H1 (cell line): ENCODE data around the gene DCUN1D2. TPM values are rescaled to one million over a fixed set of nuclear protein-coding genes. Genes with fewer than 3 reads are reported as not detected.

Source experiments
- CTCF ChIA-PET: fragments of 300-600 bp; sonication (Branson Sonifier 250); formaldehyde crosslinking; loops from one replicate; lab custom pipeline; 2021; ENCODE audit not compliant: partially characterized antibody; lab: Charles Lee
- POLR2A ChIA-PET: fragments of 300-600 bp; sonication (Branson Sonifier 250); formaldehyde crosslinking; loops from one replicate; lab custom pipeline; 2021; ENCODE audit warnings: inconsistent platforms; ENCODE audit not compliant: partially characterized antibody; lab: Charles Lee
- DNase-seq, 2 experiments: peaks; one replicate each; pipeline versions ENCODE4 v3.0.0 to v3.0.0-alpha.2; 2010 to 2022; ENCODE audit warnings: low spot score in 2 of 2, low read depth in 1 of 2, mixed read lengths in 1 of 2
- FAIRE-seq: peaks from 2 replicates; lab custom pipeline; 2011; peaks lifted over from hg19 to GRCh38; lab: Jason Lieb, UNC
- H2AFZ ChIP-seq: 2 replicates; pipeline ENCODE4 v1.8.1; 2012; ENCODE audit warnings: low read length, inconsistent platforms
- H2AK5ac ChIP-seq: 2 replicates; pipeline ENCODE4 v1.6.1; 2013; ENCODE audit warnings: low read depth, low read length
- H2BK120ac ChIP-seq: replicated peaks from 2 replicates; pipeline ENCODE3; 2013; ENCODE audit warnings: low read depth, low read length, inconsistent platforms
- H2BK12ac ChIP-seq: 2 replicates; pipeline ENCODE4 v1.6.1; 2013; ENCODE audit warnings: low read depth, low read length
- H2BK15ac ChIP-seq: 2 replicates; pipeline ENCODE4 v1.6.1; 2013; ENCODE audit warnings: low read length
- H2BK20ac ChIP-seq: 2 replicates; pipeline ENCODE4 v1.6.1; 2013; ENCODE audit warnings: low read length
- H2BK5ac ChIP-seq: 2 replicates; pipeline ENCODE4 v1.6.1; 2013; ENCODE audit warnings: low read depth, low read length
- H3K14ac ChIP-seq: 2 replicates; pipeline ENCODE4 v1.6.1; 2013; ENCODE audit warnings: inconsistent platforms; ENCODE audit not compliant: insufficient read length
- H3K18ac ChIP-seq: 2 replicates; pipeline ENCODE4 v1.6.1; 2013; ENCODE audit warnings: low read length; ENCODE audit errors: extremely low read depth
- H3K23ac ChIP-seq: 2 replicates; pipeline ENCODE4 v1.6.1; 2013; ENCODE audit warnings: inconsistent platforms; ENCODE audit not compliant: insufficient read length
- H3K23me2 ChIP-seq: 2 replicates; pipeline ENCODE4 v1.6.1; 2013; ENCODE audit warnings: low read depth, low read length
- H3K27ac ChIP-seq: 2 replicates; pipeline ENCODE4 v1.6.1; 2011; ENCODE audit warnings: low read depth, low read length, inconsistent platforms
- H3K27me3 ChIP-seq, 4 experiments: replicated peaks in 1 of 4; 1 replicate in 1 of 4; 2 replicates in 3 of 4; pipeline versions ENCODE4 v1.6.1 to v1.8.1; 2011 to 2013; ENCODE audit warnings: low read length in 3 of 4, mild to moderate bottlenecking in 3 of 4, inconsistent platforms in 2 of 4, mixed read lengths in 2 of 4, moderate library complexity in 1 of 4; ENCODE audit not compliant: control insufficient read depth in 3 of 4, insufficient read depth in 3 of 4; ENCODE audit errors: extremely low read depth in 1 of 4
- H3K36me3 ChIP-seq, 4 experiments: 2 replicates each; pipeline versions ENCODE4 v1.6.1 to v1.8.1; 2011 to 2013; ENCODE audit warnings: mild to moderate bottlenecking in 4 of 4, low read length in 3 of 4, moderate library complexity in 2 of 4, control low read depth in 1 of 4, inconsistent platforms in 1 of 4; ENCODE audit not compliant: insufficient read depth in 4 of 4, control insufficient read depth in 2 of 4
- H3K4ac ChIP-seq: replicated peaks from 2 replicates; pipeline ENCODE3; 2013; ENCODE audit warnings: low read length, low read depth, mixed read lengths, inconsistent platforms; ENCODE audit not compliant: insufficient read length
- H3K4me1 ChIP-seq, 4 experiments: replicated peaks in 1 of 4; 1 replicate in 1 of 4; 2 replicates in 3 of 4; pipeline versions ENCODE4 v1.6.1 to v1.8.1; 2011 to 2013; ENCODE audit warnings: low read length in 3 of 4, inconsistent platforms in 2 of 4, mixed read lengths in 1 of 4; ENCODE audit not compliant: insufficient read depth in 4 of 4, control insufficient read depth in 3 of 4
- H3K4me2 ChIP-seq, 2 experiments: 2 replicates each; pipeline versions ENCODE4 v1.6.1 to v1.8.1; 2011 to 2013; ENCODE audit warnings: low read depth in 2 of 2, low read length in 2 of 2, control low read depth in 1 of 2, inconsistent platforms in 1 of 2, mild to moderate bottlenecking in 1 of 2; ENCODE audit not compliant: insufficient read depth in 1 of 2
- H3K4me3 ChIP-seq, 4 experiments: fragments of 200-600, 300-600 bp in 1 of 4; sonication (generic), shearing (Covaris generic), sonication (Bioruptor Twin) in 1 of 4; 2 replicates each; pipeline versions ENCODE4 v1.5.1 to v1.8.1; 2011 to 2016; ENCODE audit warnings: low read length in 4 of 4, low read depth in 3 of 4, control low read depth in 2 of 4, inconsistent platforms in 2 of 4, mild to moderate bottlenecking in 2 of 4, mixed read lengths in 1 of 4, moderate library complexity in 1 of 4; ENCODE audit not compliant: insufficient read depth in 2 of 4; ENCODE audit errors: extremely low read depth in 1 of 4
- H3K56ac ChIP-seq: replicated peaks from 2 replicates; pipeline ENCODE3; 2013; ENCODE audit warnings: low read depth, mild to moderate bottlenecking, mixed read lengths, low read length, inconsistent platforms; ENCODE audit not compliant: insufficient read length
- H3K79me1 ChIP-seq: 2 replicates; pipeline ENCODE4 v1.6.1; 2013; ENCODE audit warnings: low read depth, low read length, control low read depth
- H3K79me2 ChIP-seq, 2 experiments: 2 replicates each; pipeline versions ENCODE4 v1.6.1 to v1.8.1; 2012 to 2013; ENCODE audit warnings: low read length in 2 of 2, mild to moderate bottlenecking in 2 of 2, inconsistent platforms in 1 of 2; ENCODE audit not compliant: insufficient read depth in 2 of 2, control insufficient read depth in 1 of 2
- H3K9ac ChIP-seq, 4 experiments: replicated peaks in 1 of 4; 1 replicate in 1 of 4; 2 replicates in 3 of 4; pipeline versions ENCODE4 v1.6.1 to v1.8.1; 2011 to 2013; ENCODE audit warnings: low read depth in 3 of 4, low read length in 3 of 4, control low read depth in 2 of 4, mild to moderate bottlenecking in 2 of 4, moderate library complexity in 2 of 4, inconsistent platforms in 1 of 4; ENCODE audit errors: extremely low read depth in 1 of 4
- H3K9me3 ChIP-seq, 2 experiments: 2 replicates each; pipeline versions ENCODE4 v1.6.1 to v1.8.1; 2012 to 2013; ENCODE audit warnings: mild to moderate bottlenecking in 2 of 2, moderate library complexity in 2 of 2, control low read depth in 1 of 2, inconsistent platforms in 1 of 2, low read depth in 1 of 2, low read length in 1 of 2, mixed read lengths in 1 of 2; ENCODE audit not compliant: insufficient read depth in 2 of 2
- H4K20me1 ChIP-seq, 2 experiments: replicated peaks in 1 of 2; 2 replicates each; pipeline versions ENCODE3 to v1.8.1; 2011 to 2013; ENCODE audit warnings: inconsistent platforms in 2 of 2, low read length in 2 of 2, mild to moderate bottlenecking in 1 of 2; ENCODE audit not compliant: insufficient read depth in 2 of 2, control insufficient read depth in 1 of 2
- H4K5ac ChIP-seq: 2 replicates; pipeline ENCODE4 v1.6.1; 2013; ENCODE audit warnings: low read length, low read depth, mixed read lengths, inconsistent platforms; ENCODE audit not compliant: insufficient read length
- H4K8ac ChIP-seq: 2 replicates; pipeline ENCODE4 v1.8.0; 2013; ENCODE audit warnings: mild to moderate bottlenecking, moderate library complexity, low read length, inconsistent platforms; ENCODE audit not compliant: insufficient read depth; ENCODE audit errors: extremely low read depth
- H4K91ac ChIP-seq: replicated peaks from 2 replicates; pipeline ENCODE3; 2013; ENCODE audit warnings: low read length, mixed read lengths, inconsistent platforms; ENCODE audit not compliant: insufficient read length
- ASH2L ChIP-seq: fragments of 200-600, 300-600 bp; sonication (generic); IDR thresholded peaks from one replicate; pipeline ENCODE4 v1.7.1; 2017; ENCODE audit warnings: low read length
- CEBPB ChIP-seq: IDR thresholded peaks from 2 replicates; pipeline ENCODE4 v1.6.1; 2012; ENCODE audit warnings: low read depth, low read length
- CHD2 ChIP-seq: IDR thresholded peaks from 2 replicates; pipeline ENCODE4 v1.6.1; 2012; ENCODE audit warnings: low read length, improper control_type of control experiment
- CTBP2 ChIP-seq: IDR thresholded peaks from 2 replicates; pipeline ENCODE4 v1.7.0; 2011; ENCODE audit warnings: borderline replicate concordance, mild to moderate bottlenecking, moderate library complexity, mixed read lengths, low read length; ENCODE audit not compliant: insufficient read depth, insufficient read length
- RFX5 ChIP-seq: IDR thresholded peaks from 2 replicates; pipeline ENCODE4 v1.6.1; 2011; ENCODE audit warnings: low read depth, low read length, improper control_type of control experiment, borderline replicate concordance
- SIRT6 ChIP-seq: IDR thresholded peaks from one replicate; pipeline ENCODE4 v1.7.1; 2012; ENCODE audit warnings: low read length, inconsistent platforms
- SIX5 ChIP-seq: IDR thresholded peaks from 2 replicates; pipeline ENCODE4 v1.6.1; 2011; ENCODE audit warnings: mild to moderate bottlenecking, low read depth, low read length
- SP2 ChIP-seq: IDR thresholded peaks from 2 replicates; pipeline ENCODE4 v1.6.1; 2012; ENCODE audit warnings: mild to moderate bottlenecking, low read length, inconsistent platforms
- SP4 ChIP-seq: IDR thresholded peaks from 2 replicates; pipeline ENCODE4 v1.6.1; 2012; ENCODE audit warnings: low read length, inconsistent platforms
- TBP ChIP-seq: IDR thresholded peaks from 2 replicates; pipeline ENCODE4 v1.6.1; 2011; ENCODE audit warnings: low read depth, low read length, improper control_type of control experiment
- TEAD4 ChIP-seq: IDR thresholded peaks from 2 replicates; pipeline ENCODE4 v1.6.1; 2012; ENCODE audit warnings: low read depth, low read length, inconsistent platforms, mixed read lengths
- WGBS, 2 experiments: shearing (Covaris generic) in 1 of 2; methylation state at CpG; one replicate each; pipeline versions ENCODE4 v1.1.6 to v1.1.7; 2013 to 2015; ENCODE audit warnings: low lambda C conversion rate in 2 of 2, mixed read lengths in 2 of 2, inconsistent platforms in 1 of 2, low coverage in 1 of 2, missing lambda C conversion rate in 1 of 2; ENCODE audit not compliant: insufficient replicate concordance in 2 of 2, insufficient coverage in 1 of 2, insufficient read length in 1 of 2; ENCODE audit errors: extremely low coverage in 1 of 2, missing lambda C conversion rate in 1 of 2; 5-methylcytosine and 5-hydroxymethylcytosine counted together
- polyA plus RNA-seq, 7 experiments: library from polyadenylated mRNA; depleted of rRNA in 3 of 7; stranded (reverse) in 5 of 7; unstranded in 2 of 7; fragments of >200 nt in 5 of 7; fragments of 200-250 nt in 2 of 7; gene quantifications; 1 replicate in 5 of 7; 2 replicates in 1 of 7; 4 replicates in 1 of 7; pipeline versions ENCODE4 v1.2.1 to v1.2.3, GENCODE V29; 2011 to 2013; ENCODE audit warnings: missing spikeins in 2 of 7, mixed read lengths in 2 of 7
- total RNA-seq: library from RNA; stranded (reverse); fragmentation: NEBNext Ultra II Directional; extraction: Animal tissue kit (Norgen Biotek cat#: 25700); gene quantifications from 2 replicates; pipeline ENCODE4 v1.2.1, GENCODE V29; 2021
- TF ChIP-seq, protein P1 (sequence below): IDR thresholded peaks from 2 replicates; pipeline ENCODE4 v1.6.1; 2011; ENCODE audit warnings: low read length, improper control_type of control experiment

DCUN1D2 gene
- total and polyA plus RNA-seq, 2 of the 8 experiments (the other 6 are each of a cell fraction or from before 2014, with no cell fraction given) = 19.5 to 35.3 TPM

DNA sequence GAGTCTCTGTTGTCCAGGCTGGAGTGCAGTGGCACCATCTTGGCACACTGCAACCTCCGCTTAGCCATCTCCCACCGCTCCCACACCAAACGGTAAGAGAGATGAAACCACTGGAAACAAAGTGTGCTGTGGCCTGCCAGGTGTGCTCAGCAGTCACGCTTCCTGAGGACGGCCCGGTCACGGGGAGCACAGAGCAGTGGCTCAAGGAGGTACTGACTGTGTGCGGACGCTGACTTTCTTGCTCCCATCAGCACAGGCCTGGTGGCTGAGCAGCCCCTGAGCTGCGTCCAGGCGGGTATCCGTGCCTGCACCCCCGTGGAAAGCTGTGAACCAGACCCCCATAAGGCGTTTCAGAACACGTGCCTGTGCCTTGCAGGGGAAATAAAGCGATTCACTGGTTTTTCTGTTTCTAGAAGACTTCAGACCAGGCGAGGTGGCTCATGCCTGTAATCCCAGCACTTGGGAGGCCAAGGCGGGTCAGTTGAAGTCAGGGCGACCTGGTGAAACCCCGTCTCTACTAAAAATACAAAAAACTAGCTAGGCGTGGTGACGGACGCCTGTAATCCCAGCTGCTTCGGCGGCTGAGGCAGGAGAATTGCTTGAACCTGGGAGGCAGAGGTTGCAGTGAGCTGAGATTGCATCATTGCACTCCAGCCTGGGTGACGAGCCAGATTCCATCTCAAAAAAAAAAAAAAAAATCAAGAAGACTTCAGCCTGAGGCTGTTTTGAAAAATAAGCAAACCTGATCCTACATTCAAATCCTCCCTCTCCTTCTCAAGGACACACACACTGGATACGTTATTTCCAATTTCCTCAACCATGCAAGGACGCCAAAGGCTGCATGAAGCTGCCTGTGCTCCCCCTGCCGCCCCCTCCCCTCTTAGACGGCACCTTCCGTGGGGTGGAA, 62.7 kb downstream of the DCUN1D2 start:
- no peak overlapping the region for H3K4me2 ChIP-seq
- no peaks in the 10 kb centered on the region for H3K9me3 ChIP-seq
- H2AFZ ChIP-seq = no peak overlapping the region; the same call in 1 of the 2 replicates
- H3K23me2 ChIP-seq = peaks cover 4% of the 10 kb centered on the region; the same call in 1 of the 2 replicates
- 89% methylated on average over 30 of the region's 31 CpGs; no CpG with 5 or more reads in 1 of the 2 experiments for WGBS, 2 experiments
- no peak overlapping the region for H3K4me3 ChIP-seq
- H3K79me1 ChIP-seq = no peaks in the 10 kb centered on the region
- CTCF ChIA-PET = interaction anchor here (1.0 to 1.3 kb wide), 3 partner anchors 16 to 104 kb away, joined by 3 to 4 read pairs (median 3); no protein-coding TSS in a partner anchor
- no peaks in the 10 kb centered on the region for H3K27me3 ChIP-seq
- H2BK5ac ChIP-seq = no peak overlapping the region
- POLR2A ChIA-PET = interaction anchor here (0.7 kb wide), 1 partner anchor 33 kb away, joined by 4 read pairs; no protein-coding TSS in a partner anchor
- H3K18ac ChIP-seq = no peak overlapping the region; the same call in 1 of the 2 replicates
- no peak overlapping the region for H4K5ac ChIP-seq
- FAIRE-seq (no peak), DNase-seq (no peak)
- no peak overlapping the region for H2BK15ac ChIP-seq
- no peak overlapping the region; a peak in 1 of 7 replicates for H3K9ac ChIP-seq
- no peak overlapping the region for H2BK120ac ChIP-seq
- H2BK20ac ChIP-seq = no peak overlapping the region
- H3K36me3 ChIP-seq = no peaks in the 10 kb centered on the region
- no peaks in the 10 kb centered on the region for H3K79me2 ChIP-seq
- no peak overlapping the region for H3K14ac ChIP-seq
- no peak overlapping the region for H3K56ac ChIP-seq
- no peak overlapping the region for H3K23ac ChIP-seq
- no peak overlapping the region for H4K91ac ChIP-seq
- H2AK5ac ChIP-seq = no peak overlapping the region
- H4K8ac ChIP-seq = peak overlapping the region; percentile 79; the same call in 1 of the 2 replicates
- no peaks in the 10 kb centered on the region for H4K20me1 ChIP-seq
- no peak overlapping the region for H3K27ac ChIP-seq
- no peaks in the 10 kb centered on the region for H3K4me1 ChIP-seq
- no peak overlapping the region for H2BK12ac ChIP-seq
- no peak overlapping the region for H3K4ac ChIP-seq
- TF ChIP-seq CHD2 = no peak
- no peak for TF ChIP-seq RFX5
- no peak for TF ChIP-seq CEBPB
- no peak for TF ChIP-seq SP2
- TF ChIP-seq SIX5 = no peak
- TF ChIP-seq, protein P1, sequence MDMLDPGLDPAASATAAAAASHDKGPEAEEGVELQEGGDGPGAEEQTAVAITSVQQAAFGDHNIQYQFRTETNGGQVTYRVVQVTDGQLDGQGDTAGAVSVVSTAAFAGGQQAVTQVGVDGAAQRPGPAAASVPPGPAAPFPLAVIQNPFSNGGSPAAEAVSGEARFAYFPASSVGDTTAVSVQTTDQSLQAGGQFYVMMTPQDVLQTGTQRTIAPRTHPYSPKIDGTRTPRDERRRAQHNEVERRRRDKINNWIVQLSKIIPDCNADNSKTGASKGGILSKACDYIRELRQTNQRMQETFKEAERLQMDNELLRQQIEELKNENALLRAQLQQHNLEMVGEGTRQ = no peak
- TF ChIP-seq ASH2L = no peak
- TF ChIP-seq SP4 = no peak
- no peak for TF ChIP-seq SIRT6
- TF ChIP-seq TEAD4 = no peak
- no peak for TF ChIP-seq TBP
- no peak for TF ChIP-seq CTBP2
